ENCODE data around the gene CARS1.

GRCh38 chr11:3022982-3023381 lies 34.2 kb downstream of the CARS1 start:
- no peak for TF ChIP-seq POLR2A (IDR thresholded peaks at IDR 0.05)
- TF ChIP-seq CTCF (IDR thresholded peaks at IDR 0.05): no peak

Data from ovary (tissue), 3 donors.